ENCODE data around the gene CELF4. TPM values are rescaled to one million over a fixed set of nuclear protein-coding genes. Genes with fewer than 3 reads are reported as not detected.

The CELF4 gene
- total RNA-seq, 1 donor, result not detected

DNA sequence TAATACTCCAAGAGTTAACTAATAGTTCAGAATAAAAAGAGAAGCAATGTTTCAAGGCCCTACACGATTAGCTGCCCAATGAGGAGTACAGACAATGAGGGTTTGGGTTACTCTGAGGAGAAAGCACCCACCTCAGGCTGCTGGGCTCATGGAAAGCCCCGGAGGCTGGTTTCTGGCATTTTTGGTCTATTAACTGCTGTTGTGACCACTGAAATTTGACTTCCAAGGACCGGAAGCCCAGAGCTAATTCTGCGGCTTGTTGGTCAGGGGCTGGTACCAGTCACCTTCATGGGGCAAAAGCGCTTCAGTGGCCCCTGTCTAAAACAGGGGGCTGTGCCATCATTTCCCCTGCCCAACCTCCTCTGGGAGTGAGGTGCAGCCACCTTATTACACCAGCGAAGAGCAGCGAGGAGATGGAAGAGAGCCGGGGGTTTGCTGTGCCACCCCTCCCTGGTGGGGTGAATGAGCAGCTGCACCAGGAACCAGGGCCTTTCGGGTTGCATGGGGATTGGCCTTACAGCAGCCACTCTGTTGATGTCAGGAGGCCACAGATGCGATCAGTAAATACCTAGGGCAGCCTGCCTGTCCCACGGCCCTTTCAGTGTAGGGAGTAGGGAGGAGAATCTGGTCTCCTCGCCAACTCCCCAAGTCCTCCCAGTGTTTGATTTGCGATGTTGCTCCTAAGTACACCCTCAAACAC, 131.3 kb downstream of the CELF4 start:
- Histone ChIP-seq H3K4me1 (ENCODE audit: insufficient read depth, low read length) (no peaks in the 10 kb centered on the region), H3K4me3 (ENCODE audit: low read length) (no peak overlapping the region), H3K9me3 (ENCODE audit: low read depth, low read length) (no peaks in the 10 kb centered on the region), H3K27me3 (ENCODE audit: insufficient read depth, low read length) (no peaks in the 10 kb centered on the region)

DNA sequence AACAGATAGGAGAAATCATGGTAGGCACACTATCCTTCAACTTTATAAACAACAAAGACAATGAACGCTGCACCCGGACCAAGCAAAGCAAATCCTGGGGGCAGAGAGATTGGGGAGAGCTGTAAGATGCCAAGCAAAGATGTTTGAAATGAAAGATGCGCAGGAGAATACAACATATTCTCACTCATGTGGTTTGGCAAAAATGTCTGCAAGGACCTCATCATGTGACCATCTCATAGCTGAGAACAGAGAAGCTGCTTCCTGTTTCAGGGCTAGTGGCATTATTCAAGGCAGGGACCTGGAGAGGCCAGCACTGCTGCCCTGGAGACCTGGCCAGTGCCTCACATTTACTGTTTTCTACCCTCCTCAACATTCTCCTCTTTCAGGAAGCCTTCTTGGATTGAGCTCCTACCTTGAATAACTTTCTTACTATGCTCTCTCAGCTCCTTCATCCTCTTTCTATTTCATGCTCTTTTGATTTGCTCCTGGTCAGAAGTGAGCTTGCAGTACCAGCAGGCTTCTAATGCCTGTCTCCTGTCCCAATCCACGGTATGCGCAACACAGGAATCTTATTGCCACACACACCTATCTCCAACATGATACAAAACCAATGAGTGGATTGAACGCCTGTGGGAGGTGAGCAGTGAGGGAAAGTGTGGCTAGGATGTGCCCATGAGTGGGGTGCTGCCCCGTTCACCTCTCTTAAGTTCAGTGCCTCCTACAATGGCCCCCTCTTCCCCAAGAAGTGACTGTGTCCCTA, 133.0 kb downstream of the CELF4 start:
- Histone ChIP-seq H3K9me3 (ENCODE audit: low read depth, low read length) (no peaks in the 10 kb centered on the region), H3K27me3 (ENCODE audit: insufficient read depth, low read length) (no peaks in the 10 kb centered on the region), H3K4me3 (ENCODE audit: low read length) (no peak overlapping the region), H3K4me1 (ENCODE audit: insufficient read depth, low read length) (no peaks in the 10 kb centered on the region)

DNA sequence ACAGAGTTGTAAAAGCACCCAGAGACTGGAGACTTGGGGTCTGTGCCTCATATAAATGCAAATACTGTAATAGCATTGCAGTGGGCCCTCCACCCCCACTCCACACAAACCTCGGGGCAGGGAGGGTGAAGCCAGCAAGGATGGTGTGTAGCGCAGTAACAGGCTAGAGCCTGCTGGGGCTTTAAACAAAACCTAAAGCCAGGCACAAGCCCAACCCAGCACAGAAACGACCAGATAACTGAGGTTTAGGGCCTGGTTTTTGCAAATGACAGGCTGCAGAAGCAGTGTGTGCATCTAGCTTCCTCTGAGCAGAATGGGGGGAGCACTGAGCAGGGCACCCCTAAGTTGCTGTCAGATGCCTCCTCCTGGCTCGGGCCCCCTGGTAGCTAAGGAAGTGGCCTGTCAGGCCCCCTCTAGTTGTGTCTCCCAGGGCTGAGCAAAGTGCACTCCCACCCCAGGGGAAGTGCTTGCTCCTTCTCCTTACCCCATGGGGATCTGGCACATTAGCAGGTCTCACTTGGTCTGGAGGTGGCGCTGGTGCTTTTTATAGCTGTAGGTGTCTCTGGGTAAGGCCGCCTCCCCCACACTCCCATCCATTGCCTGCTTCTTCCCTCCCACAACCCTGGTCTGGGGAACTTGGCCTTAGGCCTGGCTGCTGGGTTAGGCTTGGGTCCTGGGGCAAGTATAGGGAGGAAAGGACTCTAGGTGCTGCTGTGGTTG, 135.1 kb downstream of the CELF4 start:
- Histone ChIP-seq H3K4me1 (ENCODE audit: insufficient read depth, low read length) (no peaks in the 10 kb centered on the region), H3K9me3 (ENCODE audit: low read depth, low read length) (no peaks in the 10 kb centered on the region), H3K27me3 (ENCODE audit: insufficient read depth, low read length) (no peaks in the 10 kb centered on the region), H3K4me3 (ENCODE audit: low read length) (no peak overlapping the region)

DNA sequence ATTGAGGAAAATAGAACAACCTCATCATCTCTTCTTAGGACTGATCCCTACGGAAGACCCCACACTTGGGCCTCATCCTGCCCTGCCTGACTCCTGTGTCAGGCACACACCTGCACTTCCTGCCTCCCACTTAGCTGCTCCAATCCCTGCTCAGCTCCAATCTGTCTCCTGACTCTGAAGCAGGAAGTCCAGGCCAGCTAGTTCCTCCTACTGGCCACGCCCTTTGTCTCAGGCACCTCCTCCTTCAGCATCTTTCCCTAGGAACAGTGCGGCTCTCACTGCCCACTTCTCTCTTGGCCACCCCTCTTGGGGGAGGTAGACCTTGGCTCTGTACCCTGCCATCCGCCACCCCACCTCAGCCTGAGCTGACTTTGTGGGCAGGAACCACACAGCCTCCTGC, 135.8 kb downstream of the CELF4 start:
- H3K9me3 ChIP-seq (ENCODE audit: low read depth, low read length), result no peaks in the 10 kb centered on the region
- no peak overlapping the region for H3K4me3 ChIP-seq (ENCODE audit: low read length)
- no peaks in the 10 kb centered on the region for H3K27me3 ChIP-seq (ENCODE audit: insufficient read depth, low read length)
- H3K4me1 ChIP-seq (ENCODE audit: insufficient read depth, low read length), result no peaks in the 10 kb centered on the region

DNA sequence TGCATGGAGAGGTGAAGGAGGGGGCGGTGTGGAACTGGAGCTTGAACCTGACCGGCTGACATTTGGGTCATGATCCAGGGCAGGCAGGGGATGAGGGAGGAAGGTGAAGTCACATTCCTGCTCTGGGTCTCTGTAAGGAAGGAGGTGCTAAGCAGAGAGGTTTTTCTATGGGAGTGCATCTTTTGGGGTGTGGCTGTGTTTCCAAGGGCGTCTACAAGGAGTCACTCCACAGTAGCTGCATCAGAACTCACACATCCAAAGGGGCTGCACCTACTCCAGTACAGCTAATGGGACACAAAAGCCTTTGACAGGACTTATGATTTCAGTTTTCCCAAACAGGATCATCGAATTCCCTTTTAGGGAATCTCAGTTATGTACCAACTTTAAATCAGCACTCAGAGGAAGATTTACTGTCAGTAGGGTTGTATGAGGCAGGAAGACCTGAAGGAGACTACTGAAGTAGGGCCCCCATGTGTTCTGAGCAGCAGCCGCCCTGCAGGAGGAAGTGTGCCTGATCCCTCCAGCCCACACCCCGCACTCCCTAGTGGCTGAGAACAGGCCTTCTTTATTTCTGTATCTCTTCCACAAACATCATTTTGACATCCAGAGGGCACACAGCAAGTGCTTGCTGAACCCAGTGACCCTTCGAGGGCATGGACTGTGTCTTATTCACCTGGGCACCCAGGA, 137.2 kb downstream of the CELF4 start:
- H3K4me1 ChIP-seq (ENCODE audit: insufficient read depth, low read length), result no peaks in the 10 kb centered on the region
- H3K27me3 ChIP-seq (ENCODE audit: insufficient read depth, low read length), result no peaks in the 10 kb centered on the region
- H3K9me3 ChIP-seq (ENCODE audit: low read depth, low read length), result no peaks in the 10 kb centered on the region
- H3K4me3 ChIP-seq (ENCODE audit: low read length), result no peak overlapping the region

DNA sequence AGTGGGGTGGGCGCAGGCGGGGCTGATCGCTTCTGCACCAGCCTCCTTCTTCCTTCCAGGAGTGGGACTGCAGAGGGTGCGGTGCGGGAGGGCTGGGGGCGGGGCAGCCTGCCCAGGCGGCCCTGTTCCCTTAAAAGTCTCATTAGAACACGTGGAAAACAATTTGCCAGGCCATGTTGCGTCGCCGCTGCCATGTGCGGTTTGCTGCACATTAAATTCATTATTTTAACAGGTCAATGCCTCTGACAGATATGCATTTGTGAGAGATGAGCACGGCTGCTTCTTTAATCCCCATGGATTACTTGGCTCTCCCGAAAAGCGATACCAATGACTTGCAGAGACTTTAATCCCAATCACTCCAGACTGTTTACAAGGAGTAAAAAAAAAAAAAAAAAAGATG, 139.0 kb downstream of the CELF4 start:
- H3K27me3 ChIP-seq (ENCODE audit: insufficient read depth, low read length), result no peaks in the 10 kb centered on the region
- no peaks in the 10 kb centered on the region for H3K4me1 ChIP-seq (ENCODE audit: insufficient read depth, low read length)
- no peak overlapping the region for H3K4me3 ChIP-seq (ENCODE audit: low read length)
- H3K9me3 ChIP-seq (ENCODE audit: low read depth, low read length), result no peaks in the 10 kb centered on the region

DNA sequence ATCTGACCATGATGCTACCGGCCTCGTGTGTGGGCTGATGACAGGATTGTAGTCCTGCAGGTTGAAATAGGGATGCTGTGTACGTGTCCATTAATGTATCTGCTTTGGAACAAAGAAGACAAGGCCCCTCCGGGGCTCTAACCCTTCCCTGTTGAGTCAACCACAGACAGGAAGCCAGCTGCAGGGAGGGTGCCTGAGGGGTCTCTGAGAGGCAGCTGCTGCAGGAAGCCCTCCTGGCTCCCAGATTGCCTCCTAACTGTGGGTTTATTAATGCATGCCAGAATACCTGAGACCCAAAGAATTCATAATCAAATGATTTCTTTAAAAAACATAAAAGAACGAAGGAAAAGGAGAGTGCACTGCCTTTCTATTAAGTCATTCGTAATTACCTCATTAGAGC, 140.4 kb downstream of the CELF4 start:
- Histone ChIP-seq H3K9me3 (ENCODE audit: low read depth, low read length) (no peaks in the 10 kb centered on the region), H3K4me3 (ENCODE audit: low read length) (no peak overlapping the region), H3K27me3 (ENCODE audit: insufficient read depth, low read length) (no peaks in the 10 kb centered on the region), H3K4me1 (ENCODE audit: insufficient read depth, low read length) (no peaks in the 10 kb centered on the region)

DNA sequence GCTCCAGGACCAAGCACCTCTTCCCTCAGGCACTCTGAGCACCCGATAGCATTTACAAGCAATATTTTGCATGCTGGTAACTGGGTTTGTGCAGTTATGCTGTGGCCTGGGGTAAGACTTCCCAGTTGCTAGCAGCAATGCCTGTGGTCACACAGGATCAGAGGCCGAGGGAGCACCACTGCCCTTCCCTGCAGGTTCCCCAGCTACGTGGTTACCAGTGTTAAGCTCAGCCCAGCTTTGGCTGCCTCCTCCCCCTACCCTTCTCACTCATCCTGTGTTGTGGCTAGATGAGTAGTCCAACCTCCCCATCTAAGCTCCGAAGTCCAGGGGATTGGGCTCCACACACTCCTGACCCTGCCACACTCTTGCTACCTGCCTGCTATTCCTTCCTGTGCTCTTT, 141.1 kb downstream of the CELF4 start:
- Histone ChIP-seq H3K4me3 (ENCODE audit: low read length) (no peak overlapping the region), H3K4me1 (ENCODE audit: insufficient read depth, low read length) (no peaks in the 10 kb centered on the region), H3K27me3 (ENCODE audit: insufficient read depth, low read length) (no peaks in the 10 kb centered on the region), H3K9me3 (ENCODE audit: low read depth, low read length) (no peaks in the 10 kb centered on the region)

DNA sequence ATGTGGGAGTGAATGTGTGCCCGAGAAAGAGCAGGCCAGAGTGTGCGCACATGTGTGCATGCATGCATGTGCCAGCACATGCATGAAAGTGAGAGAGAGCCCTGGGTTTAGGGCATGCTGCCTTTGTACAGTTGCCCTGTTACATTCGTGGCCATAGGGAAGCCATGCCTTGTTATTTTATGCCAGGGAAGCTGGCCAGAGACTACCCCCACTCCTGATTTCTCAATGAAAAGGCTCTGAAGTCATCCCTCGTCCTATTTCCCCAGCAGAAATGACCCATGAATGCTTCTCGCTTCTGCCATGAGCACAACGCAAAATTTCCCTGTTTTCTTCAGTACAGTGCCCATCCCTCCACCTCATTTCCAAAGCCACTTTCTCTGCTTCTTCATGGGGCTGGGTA, 143.0 kb downstream of the CELF4 start:
- Histone ChIP-seq H3K9me3 (ENCODE audit: low read depth, low read length) (no peaks in the 10 kb centered on the region), H3K4me3 (ENCODE audit: low read length) (no peak overlapping the region), H3K4me1 (ENCODE audit: insufficient read depth, low read length) (no peaks in the 10 kb centered on the region), H3K27me3 (ENCODE audit: insufficient read depth, low read length) (no peaks in the 10 kb centered on the region)

DNA sequence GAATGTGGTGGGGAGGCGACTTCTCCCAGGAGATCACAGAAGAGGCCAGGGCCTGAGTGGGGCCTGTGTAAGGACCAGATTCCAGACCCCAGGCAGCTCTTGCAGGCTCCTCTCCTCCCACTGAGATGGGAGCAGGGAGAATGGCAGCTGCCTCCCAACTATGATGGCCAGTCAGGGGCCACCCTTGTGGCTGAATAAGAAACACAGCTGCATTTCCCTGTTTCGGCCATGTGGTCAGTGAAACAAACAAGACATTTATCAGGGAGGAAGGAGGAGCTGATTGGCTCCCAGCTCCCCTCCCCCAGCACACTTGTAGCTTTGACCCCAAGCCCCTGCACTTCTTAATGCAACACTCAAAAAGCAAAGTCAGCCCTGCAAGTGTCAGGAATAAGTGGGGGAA, 143.5 kb downstream of the CELF4 start:
- no peaks in the 10 kb centered on the region for H3K4me1 ChIP-seq (ENCODE audit: insufficient read depth, low read length)
- no peak overlapping the region for H3K4me3 ChIP-seq (ENCODE audit: low read length)
- no peaks in the 10 kb centered on the region for H3K9me3 ChIP-seq (ENCODE audit: low read depth, low read length)
- H3K27me3 ChIP-seq (ENCODE audit: insufficient read depth, low read length), result no peaks in the 10 kb centered on the region

DNA sequence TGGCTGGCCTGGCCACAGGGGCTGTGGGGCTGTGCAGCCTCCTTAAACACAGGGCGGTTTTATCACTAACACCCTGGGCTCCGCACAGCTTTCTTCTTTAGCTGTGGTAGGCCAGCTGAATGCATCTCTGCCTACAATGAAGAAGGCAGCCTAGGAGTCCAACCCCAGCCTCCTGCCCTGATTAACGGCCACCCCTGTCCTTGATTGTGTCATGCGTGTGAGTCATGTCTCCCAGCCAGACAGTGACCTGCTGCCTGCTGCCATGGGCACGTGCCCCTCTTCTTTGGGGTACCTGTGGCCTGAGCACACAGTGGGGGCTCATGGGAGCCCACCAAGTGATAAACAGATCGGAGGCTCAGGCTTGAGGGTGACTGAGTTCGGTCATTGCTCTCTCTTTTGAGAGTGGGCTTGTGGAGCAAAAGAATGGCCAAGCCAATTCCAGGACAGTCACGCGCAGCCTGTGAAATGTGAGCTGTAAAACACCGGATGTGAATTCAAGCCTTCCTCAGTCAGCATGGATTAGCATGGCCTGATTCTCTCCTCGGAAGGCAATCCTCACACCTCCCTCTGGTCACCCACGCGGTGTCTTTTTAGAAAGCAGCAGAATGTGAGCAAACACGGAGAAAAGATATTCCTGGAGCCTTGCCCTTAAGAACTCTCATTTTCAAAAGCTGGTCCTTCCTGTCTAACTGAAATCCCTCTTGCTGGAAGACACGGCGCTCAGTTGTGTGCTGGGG, 144.1 kb downstream of the CELF4 start:
- H3K4me3 ChIP-seq (ENCODE audit: low read length), result no peak overlapping the region
- no peaks in the 10 kb centered on the region for H3K9me3 ChIP-seq (ENCODE audit: low read depth, low read length)
- no peaks in the 10 kb centered on the region for H3K27me3 ChIP-seq (ENCODE audit: insufficient read depth, low read length)
- no peaks in the 10 kb centered on the region for H3K4me1 ChIP-seq (ENCODE audit: insufficient read depth, low read length)

DNA sequence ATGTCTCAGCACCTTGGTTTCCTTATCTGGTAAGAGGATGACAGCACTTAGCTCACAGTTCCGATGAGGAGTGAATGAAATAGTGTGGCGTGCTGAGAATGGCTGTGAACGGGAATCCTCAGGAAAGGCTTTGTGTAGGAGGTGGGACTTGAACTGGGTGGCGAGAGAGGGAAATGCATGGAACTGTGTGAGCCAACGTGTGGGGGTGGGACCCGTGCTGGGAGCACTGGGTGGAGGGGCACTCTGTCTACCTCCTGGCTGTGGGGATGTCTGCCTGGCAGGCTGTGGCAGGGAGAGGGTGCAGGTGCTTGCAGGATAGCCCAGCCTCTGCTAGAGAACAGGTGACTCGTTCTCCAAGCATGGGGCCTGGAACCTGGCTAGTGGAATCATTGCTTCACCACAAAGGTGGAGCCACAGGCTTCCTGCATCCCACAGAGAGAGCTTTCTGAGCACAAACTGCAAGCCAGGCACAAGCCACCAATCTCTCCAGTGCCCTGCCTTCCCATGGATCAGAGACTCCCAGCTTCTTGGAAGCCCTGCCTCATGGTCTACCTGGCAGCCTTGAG, 145.2 kb downstream of the CELF4 start:
- H3K27me3 ChIP-seq (ENCODE audit: insufficient read depth, low read length), result no peaks in the 10 kb centered on the region
- H3K4me3 ChIP-seq (ENCODE audit: low read length), result no peak overlapping the region
- no peaks in the 10 kb centered on the region for H3K9me3 ChIP-seq (ENCODE audit: low read depth, low read length)
- H3K4me1 ChIP-seq (ENCODE audit: insufficient read depth, low read length), result no peaks in the 10 kb centered on the region

DNA sequence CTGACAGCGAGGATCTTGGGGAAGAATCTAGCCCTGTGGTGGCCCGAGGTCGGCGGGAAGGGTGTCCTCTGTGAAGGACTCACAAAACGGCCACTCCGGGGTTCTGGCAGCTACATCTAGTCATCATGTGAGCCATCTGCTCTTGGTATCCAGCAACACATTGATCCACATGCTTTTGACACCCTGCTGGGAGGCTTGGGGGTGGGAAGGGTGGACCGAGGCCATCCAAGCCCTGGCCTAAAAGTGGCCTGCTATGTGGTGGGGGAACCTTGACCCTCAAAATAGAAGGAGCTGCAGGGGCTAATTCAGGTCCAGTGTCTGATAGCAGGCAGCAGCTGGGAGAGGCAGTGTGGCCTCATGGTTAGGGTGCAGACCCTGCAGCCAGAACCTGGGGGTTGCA, 145.7 kb downstream of the CELF4 start:
- H3K4me1 ChIP-seq (ENCODE audit: insufficient read depth, low read length), result no peaks in the 10 kb centered on the region
- no peak overlapping the region for H3K4me3 ChIP-seq (ENCODE audit: low read length)
- H3K27me3 ChIP-seq (ENCODE audit: insufficient read depth, low read length), result no peaks in the 10 kb centered on the region
- no peaks in the 10 kb centered on the region for H3K9me3 ChIP-seq (ENCODE audit: low read depth, low read length)

DNA sequence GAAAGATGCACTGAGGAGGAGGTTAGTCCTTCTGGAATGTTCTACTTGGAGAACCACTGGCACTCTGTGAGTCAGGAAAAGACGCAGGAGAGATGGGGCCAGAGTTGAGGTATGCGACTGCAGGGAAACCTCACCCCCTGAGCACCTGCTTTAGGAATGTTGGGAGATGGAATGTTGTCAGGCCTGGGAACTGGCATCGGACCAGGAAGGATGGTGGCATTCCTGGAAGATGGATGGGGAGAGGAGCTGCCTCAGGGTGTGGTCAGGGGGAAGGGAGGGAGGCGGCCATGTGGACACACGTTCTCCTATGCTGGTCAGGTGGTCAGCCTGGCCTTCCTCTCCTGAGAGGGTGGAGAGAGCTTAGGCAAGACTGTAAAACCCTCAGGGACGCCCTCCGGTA, 146.3 kb downstream of the CELF4 start:
- Histone ChIP-seq H3K4me1 (ENCODE audit: insufficient read depth, low read length) (no peaks in the 10 kb centered on the region), H3K9me3 (ENCODE audit: low read depth, low read length) (no peaks in the 10 kb centered on the region), H3K27me3 (ENCODE audit: insufficient read depth, low read length) (no peaks in the 10 kb centered on the region), H3K4me3 (ENCODE audit: low read length) (no peak overlapping the region)
